Measurements from ENCODE around the gene AADAC. TPM values are rescaled to one million over a fixed set of nuclear protein-coding genes. Genes with fewer than 3 reads are reported as not detected.
"Not testable (repeated sequence)": the region's sequence is repeated elsewhere in the genome, so short reads cannot be mapped to it uniquely, and the experiment has no call there.

AADAC gene
- total RNA-seq, 1 donor from 2014 or later, result 1.3 TPM

- Mint-ChIP-seq H3K4me3 (no peak overlapping the region), H3K27me3 (no peaks in the 10 kb centered on the region), H3K27ac (no peak overlapping the region), H3K4me1 (ENCODE audit: unreplicated experiment) (peaks cover 4% of the 10 kb centered on the region), H3K9me3 (no peaks in the 10 kb centered on the region), H3K36me3 (no peaks in the 10 kb centered on the region)
- DNase-seq (ENCODE audit: extremely low spot score, unreplicated experiment), result no peak
- TF ChIP-seq CTCF (conservative IDR thresholded peaks at IDR 0.05), result no peak
These were observed 52.9 kb downstream of the AADAC start for GRCh38 chr3:151866711-151867410.

GRCh38 chr3:151867666-151868065 lies 53.8 kb downstream of the AADAC start:
- Mint-ChIP-seq H3K36me3 (no peaks in the 10 kb centered on the region), H3K4me3 (no peak overlapping the region), H3K27me3 (no peaks in the 10 kb centered on the region), H3K4me1 (ENCODE audit: unreplicated experiment) (peaks cover 4% of the 10 kb centered on the region), H3K27ac (no peak overlapping the region), H3K9me3 (no peaks in the 10 kb centered on the region)
- no peak for DNase-seq (ENCODE audit: extremely low spot score, unreplicated experiment)
- no peak for TF ChIP-seq CTCF (conservative IDR thresholded peaks at IDR 0.05)

GRCh38 chr3:151869181-151869580 lies 55.3 kb downstream of the AADAC start:
- Mint-ChIP-seq H3K27me3 (no peaks in the 10 kb centered on the region), H3K9me3 (no peaks in the 10 kb centered on the region), H3K27ac (no peak overlapping the region), H3K4me1 (ENCODE audit: unreplicated experiment) (peaks cover 4% of the 10 kb centered on the region), H3K4me3 (no peak overlapping the region), H3K36me3 (no peaks in the 10 kb centered on the region)
- no peak for DNase-seq (ENCODE audit: extremely low spot score, unreplicated experiment)
- TF ChIP-seq CTCF (conservative IDR thresholded peaks at IDR 0.05), result no peak

GRCh38 chr3:151871639-151872468 lies 57.9 kb downstream of the AADAC start:
- no peaks in the 10 kb centered on the region for H3K9me3 Mint-ChIP-seq
- no peaks in the 10 kb centered on the region for H3K27me3 Mint-ChIP-seq
- H3K4me3 Mint-ChIP-seq, result no peak overlapping the region
- no peak for DNase-seq (ENCODE audit: extremely low spot score, unreplicated experiment)
- no peaks in the 10 kb centered on the region for H3K36me3 Mint-ChIP-seq
- no peak for TF ChIP-seq CTCF (conservative IDR thresholded peaks at IDR 0.05)
- no peak overlapping the region for H3K27ac Mint-ChIP-seq
- H3K4me1 Mint-ChIP-seq (ENCODE audit: unreplicated experiment), result peaks cover 10% of the 10 kb centered on the region

GRCh38 chr3:151873398-151873797 lies 59.5 kb downstream of the AADAC start, which contains the start of gene SUCNR1:
SUCNR1 (plus strand) TSS chr3:151873643; CDS start chr3:151879893, 6,250 bp downstream.
- Mint-ChIP-seq H3K36me3 (no peaks in the 10 kb centered on the region), H3K27me3 (no peaks in the 10 kb centered on the region), H3K27ac (no peak within 1 kb of the TSS), H3K4me1 (ENCODE audit: unreplicated experiment) (peaks cover 10% of the 10 kb centered on the region), H3K4me3 (no peak within 1 kb of the TSS), H3K9me3 (no peaks in the 10 kb centered on the region)
- DNase-seq (ENCODE audit: extremely low spot score, unreplicated experiment), result no peak
- no peak for TF ChIP-seq CTCF (conservative IDR thresholded peaks at IDR 0.05)

GRCh38 chr3:151874079-151874478 lies 60.2 kb downstream of the AADAC start:
- DNase-seq (ENCODE audit: extremely low spot score, unreplicated experiment); H3K9me3 Mint-ChIP-seq; H3K27ac Mint-ChIP-seq; H3K27me3 Mint-ChIP-seq; H3K36me3 Mint-ChIP-seq; H3K4me3 Mint-ChIP-seq; H3K4me1 Mint-ChIP-seq (ENCODE audit: unreplicated experiment): not testable (repeated sequence)
